Type B pancreatic cell (in vitro differentiated cells): ENCODE measurements around the gene SLC26A1. TPM values are rescaled to one million over a fixed set of nuclear protein-coding genes. Genes with fewer than 3 reads are reported as not detected.
A peak's percentile ranks its signal among the peaks of the same experiment; 100 is the strongest.

Experiments used
- DNase-seq: peaks from one replicate; pipeline ENCODE4 v3.0.0; 2021; ENCODE audit warnings: mixed read lengths; ENCODE audit not compliant: unreplicated experiment; ENCODE audit errors: extremely low spot score
- H3K27ac Mint-ChIP-seq: 2 replicates; pipeline ENCODE4 v1.8.0; 2021; ENCODE audit warnings: mild to moderate bottlenecking, mixed read lengths
- H3K27me3 Mint-ChIP-seq: 2 replicates; pipeline ENCODE4 v1.8.0; 2021; ENCODE audit warnings: mixed read lengths
- H3K36me3 Mint-ChIP-seq: 2 replicates; pipeline ENCODE4 v1.8.0; 2021; ENCODE audit warnings: mixed read lengths
- H3K4me1 Mint-ChIP-seq: one replicate; pipeline ENCODE4 v1.8.0; 2021; ENCODE audit warnings: mixed read lengths; ENCODE audit not compliant: unreplicated experiment
- H3K4me3 Mint-ChIP-seq: 2 replicates; pipeline ENCODE4 v1.8.0; 2021; ENCODE audit warnings: mild to moderate bottlenecking, mixed read lengths
- H3K9me3 Mint-ChIP-seq: 2 replicates; pipeline ENCODE4 v1.8.0; 2021; ENCODE audit warnings: mixed read lengths
- CTCF ChIP-seq: fragments of 200-600 bp; sonication (generic); conservative IDR thresholded peaks from 2 replicates; pipeline ENCODE4 v1.5.0; 2021; ENCODE audit warnings: antibody characterized with exemption, mild to moderate bottlenecking
- total RNA-seq: library from RNA; stranded (reverse); gene quantifications from 2 replicates; pipeline ENCODE4 v1.2.1, GENCODE V29; 2021; ENCODE audit warnings: low replicate concordance

The SLC26A1 gene
- total RNA-seq, 1 donor from 2014 or later = 2.8 TPM

- Mint-ChIP-seq H3K4me1 (no peaks in the 10 kb centered on the region), H3K4me3 (no peak overlapping the region), H3K27ac (no peak overlapping the region), H3K27me3 (peaks cover 71% of the 10 kb centered on the region), H3K9me3 (peaks cover 7% of the 10 kb centered on the region), H3K36me3 (no peaks in the 10 kb centered on the region)
- no peak for DNase-seq
- TF ChIP-seq CTCF = no peak
Observed at GRCh38 chr4:1004071-1004418, 10.8 kb upstream of the SLC26A1 start.

- no peak overlapping the region for H3K4me3 Mint-ChIP-seq
- TF ChIP-seq CTCF = no peak
- H3K27ac Mint-ChIP-seq = no peak overlapping the region
- no peaks in the 10 kb centered on the region for H3K4me1 Mint-ChIP-seq
- H3K36me3 Mint-ChIP-seq = no peaks in the 10 kb centered on the region
- DNase-seq = no peak
- peaks cover 71% of the 10 kb centered on the region for H3K27me3 Mint-ChIP-seq
- peaks cover 7% of the 10 kb centered on the region for H3K9me3 Mint-ChIP-seq
Observed at GRCh38 chr4:1003271-1004070, 10.3 kb upstream of the SLC26A1 start.

- Mint-ChIP-seq H3K4me1 (no peaks in the 10 kb centered on the region), H3K27ac (no peak overlapping the region), H3K4me3 (no peak overlapping the region), H3K9me3 (peaks cover 7% of the 10 kb centered on the region), H3K36me3 (no peaks in the 10 kb centered on the region), H3K27me3 (peaks cover 71% of the 10 kb centered on the region)
- TF ChIP-seq CTCF = no peak
- DNase-seq = no peak
Observed at GRCh38 chr4:1002631-1003251, 9.5 kb upstream of the SLC26A1 start.

- no peak for DNase-seq
- TF ChIP-seq CTCF = no peak
- Mint-ChIP-seq H3K27ac (no peak overlapping the region), H3K9me3 (peaks cover 5% of the 10 kb centered on the region), H3K4me1 (no peaks in the 10 kb centered on the region), H3K27me3 (peaks cover 66% of the 10 kb centered on the region), H3K4me3 (peak overlapping the region; percentile 62), H3K36me3 (no peaks in the 10 kb centered on the region)
Observed at GRCh38 chr4:1002131-1002630, 9.0 kb upstream of the SLC26A1 start.

GRCh38 chr4:1001561-1002130, 8.4 kb upstream of the SLC26A1 start:
- Mint-ChIP-seq H3K27ac (no peak overlapping the region), H3K4me1 (no peaks in the 10 kb centered on the region), H3K36me3 (no peaks in the 10 kb centered on the region), H3K9me3 (no peaks in the 10 kb centered on the region), H3K4me3 (no peak overlapping the region), H3K27me3 (peaks cover 65% of the 10 kb centered on the region)
- DNase-seq = no peak
- no peak for TF ChIP-seq CTCF
